Measurements from ENCODE around the gene MGLL.

DNA sequence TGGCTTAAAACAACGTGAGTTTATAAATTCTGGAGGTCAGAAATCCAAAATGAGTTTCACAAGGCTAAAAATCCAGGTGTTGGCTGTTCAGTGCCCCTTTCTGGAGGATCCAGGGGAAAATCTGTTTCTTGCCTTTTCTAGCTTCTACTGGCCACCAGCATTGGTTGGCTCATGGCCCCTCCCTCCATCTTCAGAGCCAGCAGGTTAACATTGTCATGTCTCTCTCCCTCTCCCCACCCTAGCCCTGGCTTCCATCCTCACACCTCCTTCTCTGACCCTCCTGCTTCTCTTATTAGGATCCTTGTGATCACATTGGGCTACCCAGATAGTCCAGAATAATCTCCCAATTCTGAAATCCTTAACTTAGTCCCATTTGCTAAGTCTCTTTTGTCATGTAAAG, 32.9 kb upstream of the MGLL start:
- TF ChIP-seq POLR2A (IDR thresholded peaks at IDR 0.05) = no peak
- TF ChIP-seq, protein P1, sequence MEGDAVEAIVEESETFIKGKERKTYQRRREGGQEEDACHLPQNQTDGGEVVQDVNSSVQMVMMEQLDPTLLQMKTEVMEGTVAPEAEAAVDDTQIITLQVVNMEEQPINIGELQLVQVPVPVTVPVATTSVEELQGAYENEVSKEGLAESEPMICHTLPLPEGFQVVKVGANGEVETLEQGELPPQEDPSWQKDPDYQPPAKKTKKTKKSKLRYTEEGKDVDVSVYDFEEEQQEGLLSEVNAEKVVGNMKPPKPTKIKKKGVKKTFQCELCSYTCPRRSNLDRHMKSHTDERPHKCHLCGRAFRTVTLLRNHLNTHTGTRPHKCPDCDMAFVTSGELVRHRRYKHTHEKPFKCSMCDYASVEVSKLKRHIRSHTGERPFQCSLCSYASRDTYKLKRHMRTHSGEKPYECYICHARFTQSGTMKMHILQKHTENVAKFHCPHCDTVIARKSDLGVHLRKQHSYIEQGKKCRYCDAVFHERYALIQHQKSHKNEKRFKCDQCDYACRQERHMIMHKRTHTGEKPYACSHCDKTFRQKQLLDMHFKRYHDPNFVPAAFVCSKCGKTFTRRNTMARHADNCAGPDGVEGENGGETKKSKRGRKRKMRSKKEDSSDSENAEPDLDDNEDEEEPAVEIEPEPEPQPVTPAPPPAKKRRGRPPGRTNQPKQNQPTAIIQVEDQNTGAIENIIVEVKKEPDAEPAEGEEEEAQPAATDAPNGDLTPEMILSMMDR (IDR thresholded peaks at IDR 0.05) = no peak

All from esophagus squamous epithelium (tissue), 4 donors.